ENCODE data around the gene FOLR3.
"Not testable (repeated sequence)": the region's sequence is repeated elsewhere in the genome, so short reads cannot be mapped to it uniquely, and the experiment has no call there.

The FOLR3 gene

DNA sequence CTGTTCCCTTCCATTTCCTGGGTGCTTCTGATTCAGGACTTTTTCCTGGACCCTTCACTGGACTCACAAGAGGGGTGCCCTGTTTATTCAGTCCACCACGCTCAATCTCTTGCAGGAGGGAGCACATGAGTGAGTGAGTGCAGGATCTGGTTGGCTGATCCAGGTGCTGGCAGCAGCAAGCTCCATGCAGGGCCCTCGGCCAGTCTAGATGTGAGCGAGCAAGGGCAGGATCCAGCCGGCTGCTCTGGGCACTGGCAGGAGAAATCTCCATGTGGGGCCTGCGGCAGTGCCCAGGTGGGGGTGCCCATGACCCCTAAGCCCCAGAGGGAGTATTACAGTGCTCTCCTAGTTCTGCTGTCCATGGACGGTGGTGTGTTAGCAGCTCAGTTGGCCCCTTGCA lies 11.5 kb upstream of the FOLR3 start:
- DNase-seq = no peak

DNA sequence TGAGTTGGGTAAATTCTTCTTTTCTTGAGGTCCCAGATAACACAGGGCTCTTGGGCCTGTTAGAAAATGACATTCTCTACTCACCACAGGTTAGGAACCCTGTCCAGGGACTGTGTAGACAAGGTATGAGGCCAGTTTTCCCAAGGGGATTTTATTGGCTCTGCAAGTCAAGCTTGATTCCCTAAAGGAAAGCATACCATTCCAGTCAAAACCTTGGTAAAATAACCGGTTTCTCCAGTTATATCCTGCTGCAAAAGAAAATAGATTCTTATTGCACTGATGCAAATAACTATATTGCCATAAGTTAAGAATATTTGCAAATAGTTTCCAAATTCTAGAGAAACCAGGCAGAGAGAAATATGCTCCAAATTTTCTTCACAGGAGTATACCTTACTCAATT lies 9.6 kb upstream of the FOLR3 start:
- no peak for DNase-seq

GRCh38 chr11:72127923-72128322 lies 7.6 kb upstream of the FOLR3 start:
- no peak for DNase-seq

DNA sequence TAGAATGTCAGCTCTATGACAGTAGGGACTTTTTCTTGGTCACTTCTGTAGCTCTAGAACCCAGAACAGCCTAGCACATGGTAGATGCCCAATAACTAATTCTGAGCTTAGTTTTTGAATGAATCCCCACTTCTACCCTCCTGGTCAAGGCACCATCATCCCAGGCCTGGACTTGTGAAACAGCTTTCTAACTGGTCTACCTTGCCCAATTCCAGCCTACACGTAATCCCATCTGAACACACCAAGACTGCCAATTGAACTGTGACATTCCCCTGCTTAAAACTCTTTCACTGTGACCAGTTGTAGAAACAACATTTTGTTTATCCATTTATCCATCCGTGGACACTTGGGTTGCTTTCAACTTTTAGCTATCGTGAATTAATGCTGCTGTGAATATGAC lies 6.1 kb upstream of the FOLR3 start:
- no peak for DNase-seq

- no peak for DNase-seq
These were observed 2.9 kb upstream of the FOLR3 start for GRCh38 chr11:72132646-72133045.

DNA sequence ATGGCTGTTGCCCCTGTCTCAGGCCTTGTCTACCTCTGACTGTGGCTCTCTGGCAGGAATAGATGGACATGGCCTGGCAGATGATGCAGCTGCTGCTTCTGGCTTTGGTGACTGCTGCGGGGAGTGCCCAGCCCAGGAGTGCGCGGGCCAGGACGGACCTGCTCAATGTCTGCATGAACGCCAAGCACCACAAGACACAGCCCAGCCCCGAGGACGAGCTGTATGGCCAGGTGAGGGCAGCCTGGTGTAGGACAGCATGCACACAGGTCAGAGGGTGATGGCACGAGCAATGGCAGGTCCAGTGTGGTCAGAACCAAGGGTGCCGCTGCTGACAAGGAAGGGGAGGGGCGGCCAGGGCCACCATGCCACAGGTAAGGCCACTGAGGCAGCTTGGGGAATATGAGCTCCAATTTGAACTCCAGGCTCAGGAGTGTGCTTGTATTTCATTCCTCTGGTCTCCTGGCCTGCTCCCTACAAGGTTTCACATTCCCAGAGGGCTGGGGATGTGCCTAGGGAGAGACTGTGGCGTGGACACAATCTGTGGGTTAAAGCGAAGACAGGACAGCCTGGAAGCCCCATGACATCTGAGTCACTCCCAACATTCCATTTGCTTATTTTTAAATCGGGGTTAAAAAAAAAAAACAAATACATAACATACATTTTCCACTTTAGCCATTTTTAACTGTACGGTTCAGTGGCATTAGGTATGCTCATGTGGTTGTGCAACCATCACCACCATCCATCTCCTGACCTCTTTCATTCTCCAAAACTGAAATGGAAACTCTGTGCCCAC lies 562 bp downstream of the FOLR3 start:
- DNase-seq = no peak

DNA sequence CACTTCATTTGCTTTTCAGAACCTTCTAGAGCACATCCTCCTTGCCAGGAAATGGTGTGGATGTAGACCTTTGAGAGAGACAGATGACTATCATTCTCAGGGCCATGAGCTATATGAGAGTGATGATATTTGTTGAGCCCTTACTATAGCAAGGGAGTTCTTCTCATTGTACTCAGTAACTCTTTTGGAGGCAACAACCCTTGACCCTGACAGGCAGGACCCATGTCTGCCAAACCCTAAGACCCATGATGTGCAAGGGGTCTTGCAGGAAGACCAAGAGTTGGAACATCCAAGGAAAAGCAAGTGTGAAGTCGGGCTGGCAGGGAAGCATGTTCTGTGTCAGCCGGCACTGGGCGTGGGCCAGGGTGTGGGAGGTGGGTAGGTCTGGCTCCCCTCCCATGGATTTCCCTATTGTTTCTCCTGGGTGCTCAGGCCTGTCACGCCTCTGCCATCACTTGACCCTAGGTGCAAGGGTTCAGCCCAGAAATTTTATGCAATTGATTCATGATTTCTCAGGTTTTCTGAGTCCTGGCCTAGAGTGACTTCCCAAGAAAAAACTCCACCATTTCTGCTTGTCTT lies 1.2 kb downstream of the FOLR3 start:
- no peak for DNase-seq

GRCh38 chr11:72138821-72139390 lies 3.4 kb downstream of the FOLR3 start:
- no peak for DNase-seq

DNA sequence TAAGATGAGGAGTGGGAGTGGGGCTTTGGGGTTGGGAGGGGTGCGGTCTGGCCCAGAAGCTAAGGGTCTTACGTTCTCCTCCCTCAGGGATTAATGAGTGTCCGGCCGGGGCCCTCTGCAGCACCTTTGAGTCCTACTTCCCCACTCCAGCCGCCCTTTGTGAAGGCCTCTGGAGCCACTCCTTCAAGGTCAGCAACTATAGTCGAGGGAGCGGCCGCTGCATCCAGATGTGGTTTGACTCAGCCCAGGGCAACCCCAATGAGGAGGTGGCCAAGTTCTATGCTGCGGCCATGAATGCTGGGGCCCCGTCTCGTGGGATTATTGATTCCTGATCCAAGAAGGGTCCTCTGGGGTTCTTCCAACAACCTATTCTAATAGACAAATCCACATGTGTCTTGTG lies 4.0 kb downstream of the FOLR3 start:
- no peak for DNase-seq

DNA sequence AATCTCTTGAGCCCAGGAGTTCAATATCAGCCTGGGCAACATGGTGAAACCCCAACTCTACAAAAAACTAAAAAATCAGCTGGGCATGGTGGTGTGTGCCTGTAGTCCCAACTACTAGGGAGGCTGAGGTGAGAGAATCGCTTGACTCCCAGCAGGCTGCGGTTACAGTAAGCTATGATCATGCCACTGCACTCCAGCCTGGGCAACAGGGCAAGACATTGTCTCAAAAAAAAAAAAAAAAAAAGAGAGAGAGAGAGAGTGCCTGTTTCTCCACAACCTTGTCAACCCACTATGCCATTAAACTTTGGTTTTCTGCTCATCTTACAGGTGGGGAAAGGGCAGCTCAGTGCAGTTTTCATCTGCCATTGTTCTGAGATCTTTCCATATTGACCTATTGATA lies 5.1 kb downstream of the FOLR3 start:
- no peak for DNase-seq

DNA sequence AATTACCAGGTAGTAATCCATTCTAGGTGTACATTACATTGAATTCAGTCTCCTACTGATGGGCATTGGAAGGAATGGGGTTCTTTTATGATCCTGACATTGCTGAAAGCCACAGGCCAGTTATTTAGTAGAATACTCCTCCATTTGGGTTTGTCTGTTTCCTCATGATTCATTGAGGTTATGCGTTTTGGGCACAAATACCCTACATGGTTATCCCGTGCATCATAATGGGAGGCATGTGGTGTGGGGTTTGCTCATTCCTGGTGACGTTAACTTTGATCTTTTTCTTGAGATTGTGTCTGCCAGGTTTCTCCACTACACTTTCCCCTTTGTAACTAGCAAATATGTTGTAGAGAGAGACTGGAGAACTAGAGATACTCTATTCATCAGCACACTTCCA lies 5.5 kb downstream of the FOLR3 start:
- DNase-seq = no peak

GRCh38 chr11:72142086-72142485 lies 6.6 kb downstream of the FOLR3 start:
- DNase-seq = not testable (repeated sequence)

- DNase-seq = not testable (repeated sequence)
These were observed 7.0 kb downstream of the FOLR3 start for GRCh38 chr11:72142543-72142942.

- no peak for DNase-seq
These were observed 9.5 kb downstream of the FOLR3 start for GRCh38 chr11:72144807-72145565.

GRCh38 chr11:72146625-72147024 lies 11.1 kb downstream of the FOLR3 start:
- DNase-seq = no peak

DNA sequence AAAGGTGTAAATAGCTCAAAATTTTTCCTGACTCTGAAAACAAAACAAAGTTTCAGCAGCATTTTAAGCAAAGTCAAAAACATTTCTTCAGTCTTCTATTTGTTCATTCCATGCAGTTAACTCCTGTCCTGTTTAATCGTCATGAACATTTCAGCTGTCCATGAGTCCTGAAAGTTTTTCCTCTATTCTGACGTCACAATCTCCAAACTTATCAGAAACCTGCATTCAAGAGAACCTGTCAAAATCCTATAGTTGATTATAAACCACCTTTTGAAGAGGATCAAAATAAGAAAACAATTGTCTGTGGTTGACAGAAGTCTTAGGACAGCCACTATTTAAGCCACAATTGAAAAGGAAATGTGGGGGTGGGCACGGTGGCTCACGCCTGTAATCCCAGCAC lies 15.4 kb downstream of the FOLR3 start:
- DNase-seq = no peak

- DNase-seq = not testable (repeated sequence)
These were observed 18.3 kb downstream of the FOLR3 start for GRCh38 chr11:72153874-72154273.

GRCh38 chr11:72154816-72155215 lies 19.3 kb downstream of the FOLR3 start:
- DNase-seq = no peak

DNA sequence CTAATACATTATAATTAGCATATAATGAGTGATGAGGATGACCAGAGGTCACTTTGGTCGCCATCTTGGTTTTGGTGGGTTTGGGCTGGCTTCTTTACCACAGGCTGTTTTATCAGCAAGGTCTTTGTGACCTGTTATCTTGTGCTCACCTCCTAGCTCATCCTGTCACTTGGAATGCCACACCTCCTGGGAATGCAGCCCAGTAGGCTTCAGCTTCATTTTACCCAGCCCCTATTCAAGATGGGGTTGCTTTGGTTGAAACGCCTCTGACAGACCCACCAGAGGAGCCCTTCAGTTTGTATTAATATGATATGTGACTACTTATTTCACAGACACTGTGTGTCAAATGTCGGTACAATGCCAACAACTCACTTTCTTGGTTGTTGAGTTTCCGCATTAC lies 20.2 kb downstream of the FOLR3 start:
- no peak for DNase-seq

- no peak for DNase-seq
These were observed 21.6 kb downstream of the FOLR3 start for GRCh38 chr11:72157131-72157530.

GRCh38 chr11:72160319-72160718 lies 24.8 kb downstream of the FOLR3 start:
- DNase-seq = no peak

DNA sequence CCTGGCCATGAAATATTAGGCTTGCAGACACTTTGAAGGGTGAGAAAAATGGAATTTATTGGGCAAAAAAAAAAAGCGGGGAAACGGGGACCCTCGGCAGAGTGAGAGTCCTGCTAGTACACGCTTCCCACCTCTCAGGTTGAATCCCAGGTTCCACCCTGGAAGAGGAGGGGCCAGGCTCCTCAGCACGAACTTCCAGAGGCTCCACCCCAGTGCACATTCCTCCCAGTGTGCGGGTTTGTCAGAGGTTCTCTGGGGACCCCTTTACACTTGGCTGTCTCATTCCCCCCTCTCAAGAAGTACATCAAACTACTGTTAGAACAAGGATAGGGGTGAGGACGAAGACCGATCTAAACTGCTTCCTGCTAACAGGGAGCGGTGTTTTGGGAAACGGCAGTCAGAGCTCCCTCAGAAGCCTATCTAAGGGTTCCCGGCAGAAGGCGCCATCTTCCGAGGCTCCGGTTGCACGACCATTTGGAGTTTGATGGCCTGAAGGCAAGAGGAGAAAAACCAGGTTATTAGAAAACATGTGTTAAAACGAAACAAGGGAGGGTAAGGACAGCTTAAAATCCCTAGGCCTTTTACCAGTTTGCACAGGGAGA lies 27.5 kb downstream of the FOLR3 start:
- no peak for DNase-seq

GRCh38 chr11:72164187-72164586 lies 28.7 kb downstream of the FOLR3 start:
- DNase-seq = not testable (repeated sequence)
